Fibroblast of lung (primary cell): ENCODE data around the gene CCDC197. TPM values are rescaled to one million over a fixed set of nuclear protein-coding genes. Genes with fewer than 3 reads are reported as not detected.
A peak's percentile ranks its signal among the peaks of the same experiment; 100 is the strongest.

Source experiments
- DNase-seq, 2 donors: peaks; one replicate each; pipeline versions ENCODE4 v3.0.0 to v3.0.0-alpha.2; 2010; ENCODE audit warnings: low read depth in 2 of 2
- H2AFZ ChIP-seq: 2 replicates; pipeline ENCODE4 v1.5.1; 2012; ENCODE audit warnings: low read length, control low read depth, inconsistent platforms
- H3K27ac ChIP-seq: 2 replicates; pipeline ENCODE4 v1.5.1; 2011; ENCODE audit warnings: low read length, control low read depth; ENCODE audit not compliant: insufficient read depth
- H3K27me3 ChIP-seq: 2 replicates; pipeline ENCODE4 v1.5.1; 2011; ENCODE audit warnings: mild to moderate bottlenecking, low read length; ENCODE audit not compliant: control insufficient read depth, insufficient read depth
- H3K36me3 ChIP-seq: 2 replicates; pipeline ENCODE4 v1.5.1; 2011; ENCODE audit warnings: low read length; ENCODE audit not compliant: control insufficient read depth, insufficient read depth
- H3K4me1 ChIP-seq: 2 replicates; pipeline ENCODE4 v1.5.1; 2011; ENCODE audit warnings: low read length; ENCODE audit not compliant: control insufficient read depth, insufficient read depth; ENCODE audit errors: extremely low read depth
- H3K4me2 ChIP-seq: 2 replicates; pipeline ENCODE4 v1.5.1; 2011; ENCODE audit warnings: low read length, control low read depth; ENCODE audit not compliant: insufficient read depth; ENCODE audit errors: extremely low read depth
- H3K4me3 ChIP-seq, 4 experiments: fragments of 200-600 bp in 1 of 4; sonication (generic) in 1 of 4; replicated peaks in 1 of 4; 2 replicates each; pipeline ENCODE4 v1.5.1; 2011 to 2016; ENCODE audit warnings: low read length in 4 of 4, low read depth in 3 of 4, mild to moderate bottlenecking in 3 of 4, control low read depth in 2 of 4, inconsistent platforms in 1 of 4, mixed read lengths in 1 of 4; ENCODE audit not compliant: insufficient read depth in 1 of 4; ENCODE audit errors: control extremely low read depth in 1 of 4
- H3K79me2 ChIP-seq: 2 replicates; pipeline ENCODE4 v1.5.1; 2012; ENCODE audit warnings: mild to moderate bottlenecking, low read length, inconsistent platforms; ENCODE audit not compliant: control insufficient read depth, insufficient read depth
- H3K9ac ChIP-seq: 2 replicates; pipeline ENCODE4 v1.5.1; 2011; ENCODE audit warnings: mild to moderate bottlenecking, low read length, control low read depth; ENCODE audit not compliant: insufficient read depth
- H3K9me3 ChIP-seq: 2 replicates; pipeline ENCODE4 v1.5.1; 2012; ENCODE audit warnings: low read depth, low read length; ENCODE audit not compliant: control insufficient read depth, insufficient read depth
- H4K20me1 ChIP-seq: 2 replicates; pipeline ENCODE4 v1.5.1; 2011; ENCODE audit warnings: low read length; ENCODE audit not compliant: control insufficient read depth, insufficient read depth; ENCODE audit errors: extremely low read depth
- EZH2 ChIP-seq: IDR thresholded peaks from 2 replicates; pipeline ENCODE4 v1.5.1; 2012; ENCODE audit warnings: low read length, control low read depth, mild to moderate bottlenecking; ENCODE audit errors: missing control alignments
- polyA plus RNA-seq, 2 donors: library from polyadenylated mRNA; depleted of rRNA in 1 of 2; stranded (reverse) in 1 of 2; unstranded in 1 of 2; fragments of >200 nt; gene quantifications; 2 replicates each; pipeline ENCODE4 v1.2.1, GENCODE V29; 2011 to 2012; ENCODE audit warnings: missing spikeins in 1 of 2
- total RNA-seq: library from RNA; depleted of rRNA; stranded (reverse); fragments of >200 nt; gene quantifications from 2 replicates; pipeline ENCODE4 v1.2.1, GENCODE V29; 2014
- TF ChIP-seq, protein P1 (sequence below), 2 donors: IDR thresholded peaks in 1 of 2; conservative IDR thresholded peaks in 1 of 2; 1 replicate in 1 of 2; 2 replicates in 1 of 2; pipeline ENCODE4 v1.5.1; 2011 to 2012; ENCODE audit warnings: low read length in 2 of 2, control low read depth in 1 of 2, inconsistent platforms in 1 of 2, low read depth in 1 of 2, mild to moderate bottlenecking in 1 of 2

CCDC197 gene
- total and polyA plus RNA-seq, 2 donors (not counting 1 experiment from before 2014, with no cell fraction given) = not detected

DNA sequence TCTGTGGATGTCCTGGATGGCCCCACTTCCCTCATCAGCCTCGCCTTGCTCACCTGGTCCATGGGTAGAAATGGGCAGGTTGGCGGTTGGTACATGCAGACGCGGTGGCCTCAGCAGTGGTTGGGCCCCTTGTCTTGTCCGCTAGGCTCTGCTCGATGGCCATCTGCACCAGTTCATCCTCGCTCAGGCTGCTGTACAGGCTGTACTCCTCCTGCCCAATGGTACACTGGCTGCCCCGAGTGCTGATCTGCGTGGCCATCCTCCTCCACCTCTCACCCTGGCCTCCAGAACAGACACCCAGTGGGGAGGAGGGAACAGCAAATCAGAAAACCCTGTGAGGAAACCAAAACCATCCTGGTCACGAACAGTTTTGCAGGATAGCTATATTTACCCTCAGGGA is 32.8 kb upstream of the CCDC197 start:
- no peak for DNase-seq
- no peaks in the 10 kb centered on the region for H3K79me2 ChIP-seq
- no peaks in the 10 kb centered on the region for H3K9me3 ChIP-seq
- H4K20me1 ChIP-seq = no peaks in the 10 kb centered on the region
- no peaks in the 10 kb centered on the region for H3K27me3 ChIP-seq
- H3K27ac ChIP-seq = no peak overlapping the region
- no peak overlapping the region for H3K4me3 ChIP-seq
- peaks cover 8% of the 10 kb centered on the region for H3K4me1 ChIP-seq
- TF ChIP-seq EZH2 = no peak
- TF ChIP-seq, protein P1, sequence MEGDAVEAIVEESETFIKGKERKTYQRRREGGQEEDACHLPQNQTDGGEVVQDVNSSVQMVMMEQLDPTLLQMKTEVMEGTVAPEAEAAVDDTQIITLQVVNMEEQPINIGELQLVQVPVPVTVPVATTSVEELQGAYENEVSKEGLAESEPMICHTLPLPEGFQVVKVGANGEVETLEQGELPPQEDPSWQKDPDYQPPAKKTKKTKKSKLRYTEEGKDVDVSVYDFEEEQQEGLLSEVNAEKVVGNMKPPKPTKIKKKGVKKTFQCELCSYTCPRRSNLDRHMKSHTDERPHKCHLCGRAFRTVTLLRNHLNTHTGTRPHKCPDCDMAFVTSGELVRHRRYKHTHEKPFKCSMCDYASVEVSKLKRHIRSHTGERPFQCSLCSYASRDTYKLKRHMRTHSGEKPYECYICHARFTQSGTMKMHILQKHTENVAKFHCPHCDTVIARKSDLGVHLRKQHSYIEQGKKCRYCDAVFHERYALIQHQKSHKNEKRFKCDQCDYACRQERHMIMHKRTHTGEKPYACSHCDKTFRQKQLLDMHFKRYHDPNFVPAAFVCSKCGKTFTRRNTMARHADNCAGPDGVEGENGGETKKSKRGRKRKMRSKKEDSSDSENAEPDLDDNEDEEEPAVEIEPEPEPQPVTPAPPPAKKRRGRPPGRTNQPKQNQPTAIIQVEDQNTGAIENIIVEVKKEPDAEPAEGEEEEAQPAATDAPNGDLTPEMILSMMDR (conservative IDR thresholded peaks at IDR 0.05 in 1 of 2, IDR thresholded peaks at IDR 0.05 in 1 of 2; ENCODE audit: low read depth in 1 of 2, low read length in 2 of 2) = no peak
- no peak overlapping the region for H3K4me2 ChIP-seq
- no peaks in the 10 kb centered on the region for H3K36me3 ChIP-seq
- H2AFZ ChIP-seq = no peak overlapping the region
- H3K9ac ChIP-seq = no peak overlapping the region

DNA sequence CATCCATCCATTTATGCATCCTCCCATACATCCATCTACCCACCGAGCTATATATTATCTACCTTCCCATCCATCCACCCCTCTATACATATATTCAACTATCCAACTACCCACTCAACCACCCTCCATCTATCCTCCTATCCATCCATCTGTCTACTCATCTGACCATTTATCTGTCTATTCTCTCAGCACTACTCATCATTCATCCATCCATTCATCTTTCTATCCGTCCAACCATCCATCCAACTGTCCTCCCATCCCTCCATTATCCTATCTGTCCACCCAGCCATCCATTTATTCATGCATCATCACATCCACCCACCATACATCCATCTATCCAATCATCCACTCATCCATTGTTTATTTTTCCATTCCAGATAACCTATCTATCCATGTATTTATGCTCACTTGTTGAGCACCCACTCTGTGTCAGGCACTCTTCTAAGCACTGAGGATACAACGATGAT is 32.2 kb upstream of the CCDC197 start:
- H3K9me3 ChIP-seq = no peaks in the 10 kb centered on the region
- H3K27ac ChIP-seq = peak overlapping the region; percentile 22
- no peaks in the 10 kb centered on the region for H4K20me1 ChIP-seq
- H3K4me2 ChIP-seq = no peak overlapping the region
- no peak overlapping the region for H3K4me3 ChIP-seq
- no peak overlapping the region for H3K9ac ChIP-seq
- DNase-seq = no peak
- no peaks in the 10 kb centered on the region for H3K79me2 ChIP-seq
- H2AFZ ChIP-seq = no peak overlapping the region
- no peaks in the 10 kb centered on the region for H3K36me3 ChIP-seq
- no peaks in the 10 kb centered on the region for H3K27me3 ChIP-seq
- no peak for TF ChIP-seq EZH2
- TF ChIP-seq, protein P1 (conservative IDR thresholded peaks at IDR 0.05 in 1 of 2, IDR thresholded peaks at IDR 0.05 in 1 of 2; ENCODE audit: low read depth in 1 of 2, low read length in 2 of 2) = no peak
- peaks cover 8% of the 10 kb centered on the region for H3K4me1 ChIP-seq

DNA sequence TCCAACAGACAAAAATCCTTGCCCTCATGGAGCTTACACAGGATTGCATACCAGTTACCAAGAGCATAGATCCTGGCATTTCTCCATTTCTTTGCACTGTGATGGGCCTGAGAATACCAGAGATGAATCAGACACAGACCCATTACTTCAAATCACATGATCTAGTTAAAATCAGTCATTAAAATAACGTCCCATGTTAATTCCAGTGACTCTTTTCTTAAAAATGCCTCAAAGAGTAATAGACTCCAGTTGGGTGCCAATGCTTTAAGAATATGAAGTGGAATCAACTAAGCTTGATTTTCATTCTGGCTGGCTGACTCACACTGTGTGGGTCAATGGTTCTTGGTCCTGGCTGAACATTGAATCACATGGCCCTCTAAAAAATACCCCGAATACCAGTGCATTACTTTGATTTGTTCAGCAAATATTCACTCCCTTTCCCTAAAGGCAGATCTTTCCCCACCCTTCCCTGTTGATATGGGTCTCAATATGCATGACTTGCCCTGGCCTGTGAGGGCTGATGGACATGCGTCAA is 31.7 kb upstream of the CCDC197 start:
- DNase-seq = peak; percentile 78 to 98
- peaks cover 8% of the 10 kb centered on the region for H3K4me1 ChIP-seq
- H2AFZ ChIP-seq = no peak overlapping the region
- H3K4me3 ChIP-seq = no peak overlapping the region
- no peaks in the 10 kb centered on the region for H3K9me3 ChIP-seq
- TF ChIP-seq, protein P1 (conservative IDR thresholded peaks at IDR 0.05 in 1 of 2, IDR thresholded peaks at IDR 0.05 in 1 of 2; ENCODE audit: low read depth in 1 of 2, low read length in 2 of 2) = no peak
- TF ChIP-seq EZH2 = no peak
- H3K27ac ChIP-seq = peak overlapping the region; percentile 54
- no peaks in the 10 kb centered on the region for H4K20me1 ChIP-seq
- no peaks in the 10 kb centered on the region for H3K36me3 ChIP-seq
- H3K9ac ChIP-seq = no peak overlapping the region
- no peak overlapping the region for H3K4me2 ChIP-seq
- no peaks in the 10 kb centered on the region for H3K27me3 ChIP-seq
- H3K79me2 ChIP-seq = no peaks in the 10 kb centered on the region
